NCI-H2081 (cell line): ENCODE data around the gene HNF1A.

ENCODE experiments used
- DNase-seq, 2 experiments: peaks; one replicate each; lab custom pipeline; 2025; lab: John Stamatoyannopoulos, UW

HNF1A gene

GRCh38 chr12:120988658-120989057 is 10.3 kb downstream of the HNF1A start:
- no peak for DNase-seq

- DNase-seq, result no peak
These were observed 11.3 kb downstream of the HNF1A start for GRCh38 chr12:120989687-120990086.

- DNase-seq, result no peak
These were observed 12.2 kb downstream of the HNF1A start for GRCh38 chr12:120990487-120991055.

GRCh38 chr12:120991965-120992364 is 13.6 kb downstream of the HNF1A start:
- DNase-seq, result no peak

DNA sequence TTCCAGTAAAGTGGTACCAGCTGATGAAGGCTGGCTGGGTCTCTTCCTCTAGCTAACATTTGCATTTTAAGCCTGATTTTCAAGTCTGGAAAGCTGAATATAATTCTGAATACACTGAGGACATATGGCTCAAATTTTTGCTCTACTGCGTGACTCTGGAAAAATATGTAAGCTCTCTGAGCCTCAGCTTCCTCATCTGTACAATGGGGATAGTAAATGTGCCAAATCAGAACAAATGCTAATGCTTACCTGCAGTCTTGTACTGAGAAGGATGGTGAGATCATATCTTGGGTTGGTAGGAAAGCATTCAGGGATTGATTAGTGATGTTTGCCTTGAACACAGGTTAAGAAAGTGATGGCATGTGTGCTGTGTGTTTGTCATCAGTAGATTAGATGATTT is 14.6 kb downstream of the HNF1A start:
- no peak for DNase-seq

- no peak for DNase-seq
These were observed 15.2 kb downstream of the HNF1A start for GRCh38 chr12:120993496-120993895.

DNA sequence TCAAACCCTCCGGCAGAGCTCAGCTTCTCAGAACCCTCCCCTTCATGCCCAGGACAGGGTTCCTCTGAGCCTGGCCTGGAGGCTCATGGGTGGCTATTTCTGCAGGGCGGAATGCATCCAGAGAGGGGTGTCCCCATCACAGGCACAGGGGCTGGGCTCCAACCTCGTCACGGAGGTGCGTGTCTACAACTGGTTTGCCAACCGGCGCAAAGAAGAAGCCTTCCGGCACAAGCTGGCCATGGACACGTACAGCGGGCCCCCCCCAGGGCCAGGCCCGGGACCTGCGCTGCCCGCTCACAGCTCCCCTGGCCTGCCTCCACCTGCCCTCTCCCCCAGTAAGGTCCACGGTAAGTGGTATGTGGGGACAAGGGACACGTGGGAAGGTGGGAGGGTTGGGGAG is 15.7 kb downstream of the HNF1A start:
- DNase-seq, result no peak

GRCh38 chr12:120994589-120995337 is 16.4 kb downstream of the HNF1A start:
- DNase-seq, result no peak

- no peak for DNase-seq
These were observed 17.9 kb downstream of the HNF1A start for GRCh38 chr12:120996133-120996746.

DNA sequence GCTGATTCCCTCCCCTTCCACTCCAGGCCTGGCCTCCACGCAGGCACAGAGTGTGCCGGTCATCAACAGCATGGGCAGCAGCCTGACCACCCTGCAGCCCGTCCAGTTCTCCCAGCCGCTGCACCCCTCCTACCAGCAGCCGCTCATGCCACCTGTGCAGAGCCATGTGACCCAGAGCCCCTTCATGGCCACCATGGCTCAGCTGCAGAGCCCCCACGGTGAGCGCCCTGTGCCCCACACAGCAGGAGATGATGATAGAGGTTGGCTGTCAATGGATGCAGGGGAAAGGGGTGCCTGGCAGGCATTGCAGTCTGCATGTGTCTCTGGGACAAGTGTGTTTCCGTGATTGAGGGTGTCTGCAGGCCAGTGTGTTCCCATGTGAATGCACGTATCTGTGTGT is 19.1 kb downstream of the HNF1A start:
- no peak for DNase-seq

GRCh38 chr12:120998435-120998834 is 20.1 kb downstream of the HNF1A start:
- no peak for DNase-seq

DNA sequence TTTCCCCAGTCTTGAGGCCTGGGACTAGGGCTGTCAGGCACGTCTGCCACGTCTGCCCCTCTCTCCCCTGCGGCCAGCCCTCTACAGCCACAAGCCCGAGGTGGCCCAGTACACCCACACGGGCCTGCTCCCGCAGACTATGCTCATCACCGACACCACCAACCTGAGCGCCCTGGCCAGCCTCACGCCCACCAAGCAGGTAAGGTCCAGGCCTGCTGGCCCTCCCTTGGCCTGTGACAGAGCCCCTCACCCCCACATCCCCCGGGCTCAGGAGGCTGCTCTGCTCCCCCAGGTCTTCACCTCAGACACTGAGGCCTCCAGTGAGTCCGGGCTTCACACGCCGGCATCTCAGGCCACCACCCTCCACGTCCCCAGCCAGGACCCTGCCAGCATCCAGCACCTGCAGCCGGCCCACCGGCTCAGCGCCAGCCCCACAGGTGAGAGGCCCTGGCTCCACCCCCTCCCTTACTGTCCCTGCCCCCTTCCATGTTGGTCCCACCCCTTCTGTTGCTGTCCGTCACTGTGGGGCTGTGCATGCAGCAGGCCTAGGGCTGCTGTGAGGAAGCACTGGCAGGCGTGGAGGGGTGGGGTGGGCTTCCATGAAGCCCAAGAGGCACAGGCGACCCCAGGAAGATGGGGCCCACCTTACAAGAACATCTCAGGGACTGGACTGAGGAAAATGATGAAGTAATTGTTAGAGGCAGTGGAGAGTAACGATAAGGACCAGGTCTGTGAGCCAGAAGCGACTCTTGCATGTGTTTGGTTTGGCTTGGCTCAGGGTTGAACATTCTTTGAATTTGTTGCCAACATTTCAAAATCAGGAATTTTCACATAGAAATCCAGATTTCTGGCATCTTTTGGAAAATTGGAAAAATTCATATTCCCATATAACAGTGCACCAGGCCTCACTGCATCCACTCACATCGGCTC is 21.1 kb downstream of the HNF1A start:
- DNase-seq, result no peak

DNA sequence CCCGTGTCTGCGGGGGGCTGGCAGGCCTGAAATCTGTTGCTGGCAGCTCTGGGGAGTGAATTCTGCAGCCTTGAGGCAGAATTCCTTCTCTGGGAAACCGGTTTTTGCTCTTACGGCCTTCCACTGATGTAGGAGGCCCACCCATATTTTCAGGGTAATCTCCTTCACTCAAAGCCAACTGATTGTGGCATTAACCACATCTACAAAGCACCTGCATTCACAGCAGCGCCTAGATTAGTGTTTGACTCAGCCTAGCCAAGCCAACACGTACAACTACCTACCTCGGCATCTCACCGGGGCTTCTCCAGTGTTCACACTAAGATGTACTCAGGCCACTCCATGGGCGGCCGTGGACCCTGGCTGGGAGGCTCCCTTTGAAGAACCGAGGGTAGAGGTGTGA is 22.2 kb downstream of the HNF1A start:
- no peak for DNase-seq

DNA sequence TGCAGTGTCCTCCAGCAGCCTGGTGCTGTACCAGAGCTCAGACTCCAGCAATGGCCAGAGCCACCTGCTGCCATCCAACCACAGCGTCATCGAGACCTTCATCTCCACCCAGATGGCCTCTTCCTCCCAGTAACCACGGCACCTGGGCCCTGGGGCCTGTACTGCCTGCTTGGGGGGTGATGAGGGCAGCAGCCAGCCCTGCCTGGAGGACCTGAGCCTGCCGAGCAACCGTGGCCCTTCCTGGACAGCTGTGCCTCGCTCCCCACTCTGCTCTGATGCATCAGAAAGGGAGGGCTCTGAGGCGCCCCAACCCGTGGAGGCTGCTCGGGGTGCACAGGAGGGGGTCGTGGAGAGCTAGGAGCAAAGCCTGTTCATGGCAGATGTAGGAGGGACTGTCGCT is 22.7 kb downstream of the HNF1A start:
- no peak for DNase-seq

DNA sequence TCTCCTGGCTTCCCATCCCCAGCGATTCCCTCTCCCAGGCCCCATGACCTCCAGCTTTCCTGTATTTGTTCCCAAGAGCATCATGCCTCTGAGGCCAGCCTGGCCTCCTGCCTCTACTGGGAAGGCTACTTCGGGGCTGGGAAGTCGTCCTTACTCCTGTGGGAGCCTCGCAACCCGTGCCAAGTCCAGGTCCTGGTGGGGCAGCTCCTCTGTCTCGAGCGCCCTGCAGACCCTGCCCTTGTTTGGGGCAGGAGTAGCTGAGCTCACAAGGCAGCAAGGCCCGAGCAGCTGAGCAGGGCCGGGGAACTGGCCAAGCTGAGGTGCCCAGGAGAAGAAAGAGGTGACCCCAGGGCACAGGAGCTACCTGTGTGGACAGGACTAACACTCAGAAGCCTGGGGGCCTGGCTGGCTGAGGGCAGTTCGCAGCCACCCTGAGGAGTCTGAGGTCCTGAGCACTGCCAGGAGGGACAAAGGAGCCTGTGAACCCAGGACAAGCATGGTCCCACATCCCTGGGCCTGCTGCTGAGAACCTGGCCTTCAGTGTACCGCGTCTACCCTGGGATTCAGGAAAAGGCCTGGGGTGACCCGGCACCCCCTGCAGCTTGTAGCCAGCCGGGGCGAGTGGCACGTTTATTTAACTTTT is 23.6 kb downstream of the HNF1A start:
- no peak for DNase-seq

DNA sequence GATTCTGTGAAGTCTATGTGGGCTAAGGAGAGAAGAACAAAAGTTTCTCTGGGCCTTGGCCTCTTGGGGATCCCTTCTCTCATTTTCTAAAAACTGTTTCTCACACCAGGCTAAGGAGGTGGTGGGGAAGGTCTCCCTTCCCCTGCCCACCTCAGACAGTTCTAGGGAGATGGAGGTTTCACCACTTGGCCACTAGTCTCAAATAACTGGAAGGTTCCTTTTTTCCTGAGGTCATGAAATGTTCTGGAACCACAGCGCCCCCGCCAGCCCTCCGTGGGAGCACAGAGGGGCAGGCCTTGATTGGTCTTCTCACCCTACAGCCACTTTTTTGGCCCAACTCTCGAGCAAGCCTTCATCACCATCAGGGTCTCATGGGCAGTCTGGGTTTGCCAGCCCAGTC is 25.3 kb downstream of the HNF1A start:
- DNase-seq, result no peak

- DNase-seq, result no peak
These were observed 26.0 kb downstream of the HNF1A start for GRCh38 chr12:121004253-121004815.

- peak; percentile 25 to 47 for DNase-seq
These were observed 27.0 kb downstream of the HNF1A start for GRCh38 chr12:121005346-121005815.

GRCh38 chr12:121008347-121009098 is 30.2 kb downstream of the HNF1A start:
- DNase-seq, result no peak

DNA sequence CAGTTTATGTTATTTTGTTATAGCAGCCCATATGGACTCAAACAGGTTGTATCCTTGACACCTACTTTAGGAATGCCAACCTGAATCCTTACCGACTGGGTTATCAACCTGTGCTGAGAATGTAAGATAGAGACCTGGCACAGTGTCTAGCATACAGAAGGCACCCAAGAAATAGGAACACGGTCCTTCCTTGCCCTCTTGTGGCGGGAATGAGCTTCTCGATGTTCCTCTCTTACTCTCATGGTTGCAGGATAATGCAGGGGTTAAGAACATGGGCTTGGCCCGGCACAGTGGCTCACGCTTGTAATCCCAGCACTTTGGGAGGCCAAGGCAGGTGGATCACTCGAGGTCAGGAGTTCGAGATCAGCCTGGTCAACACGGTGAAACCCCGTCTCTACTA is 31.4 kb downstream of the HNF1A start:
- DNase-seq, result peak in 1 of 2 experiments; percentile 14

GRCh38 chr12:121010860-121011259 is 32.5 kb downstream of the HNF1A start:
- DNase-seq, result peak in 1 of 2 experiments; percentile 27
